ENCODE data around the gene FAM53A. TPM values are rescaled to one million over a fixed set of nuclear protein-coding genes. Genes with fewer than 3 reads are reported as not detected.

FAM53A gene, protein sequence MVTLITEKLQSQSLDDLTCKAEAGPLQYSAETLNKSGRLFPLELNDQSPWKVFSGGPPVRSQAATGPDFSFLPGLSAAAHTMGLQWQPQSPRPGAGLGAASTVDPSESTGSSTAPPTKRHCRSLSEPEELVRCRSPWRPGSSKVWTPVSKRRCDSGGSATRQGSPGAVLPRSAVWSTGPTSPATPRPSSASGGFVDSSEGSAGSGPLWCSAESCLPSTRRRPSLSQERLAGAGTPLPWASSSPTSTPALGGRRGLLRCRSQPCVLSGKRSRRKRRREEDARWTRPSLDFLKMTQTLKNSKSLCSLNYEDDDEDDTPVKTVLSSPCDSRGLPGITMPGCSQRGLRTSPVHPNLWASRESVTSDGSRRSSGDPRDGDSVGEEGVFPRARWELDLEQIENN
- 0.44 to 1.1 TPM (median 1.00 TPM) in 5 replicates for total RNA-seq (2022; extraction: Qiagen RNA extraction)

DNA sequence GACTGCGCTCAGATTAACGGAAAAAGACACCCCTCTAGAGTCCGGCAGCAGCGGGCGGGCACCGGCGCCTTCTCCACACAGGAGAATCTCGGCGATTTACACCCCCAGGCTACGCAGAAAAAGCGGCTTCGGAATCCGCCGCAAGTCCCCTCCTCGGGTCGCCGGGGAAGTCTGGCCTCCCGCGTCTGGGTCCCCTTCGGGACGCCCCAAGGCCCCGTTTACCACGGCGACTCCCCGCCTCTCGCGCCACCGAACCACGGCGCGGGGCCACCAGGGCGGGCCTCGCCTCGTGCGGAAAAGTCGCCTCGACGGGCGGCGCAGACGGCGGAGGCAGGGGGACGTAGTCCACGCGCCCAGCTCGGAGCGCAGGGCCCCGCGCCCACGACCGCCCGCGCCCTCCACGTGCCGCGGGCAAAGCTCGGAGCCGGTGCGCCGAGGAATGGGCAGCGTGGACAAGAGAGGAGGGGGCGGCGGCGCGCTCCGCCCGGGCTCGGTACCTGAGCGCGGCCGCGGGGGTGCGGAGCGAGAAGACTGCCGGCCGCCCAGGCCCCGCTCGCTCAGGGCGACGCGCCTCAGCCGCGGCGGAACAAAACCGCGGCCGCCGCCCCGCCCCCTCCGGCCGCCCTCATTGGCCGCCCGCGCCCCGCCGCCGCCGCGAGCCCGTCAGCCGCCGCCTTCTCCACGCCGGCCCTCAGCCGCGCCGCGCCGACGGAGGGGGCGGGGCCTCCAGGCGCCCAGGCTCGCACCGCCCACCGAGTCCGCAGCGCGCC is at the start of gene FAM53A:
Gene FAM53A, minus strand, starts transcription at position 578 of the 770 bp plus-strand sequence. CDS start 15,572 bp downstream, outside the sequence.

DNA sequence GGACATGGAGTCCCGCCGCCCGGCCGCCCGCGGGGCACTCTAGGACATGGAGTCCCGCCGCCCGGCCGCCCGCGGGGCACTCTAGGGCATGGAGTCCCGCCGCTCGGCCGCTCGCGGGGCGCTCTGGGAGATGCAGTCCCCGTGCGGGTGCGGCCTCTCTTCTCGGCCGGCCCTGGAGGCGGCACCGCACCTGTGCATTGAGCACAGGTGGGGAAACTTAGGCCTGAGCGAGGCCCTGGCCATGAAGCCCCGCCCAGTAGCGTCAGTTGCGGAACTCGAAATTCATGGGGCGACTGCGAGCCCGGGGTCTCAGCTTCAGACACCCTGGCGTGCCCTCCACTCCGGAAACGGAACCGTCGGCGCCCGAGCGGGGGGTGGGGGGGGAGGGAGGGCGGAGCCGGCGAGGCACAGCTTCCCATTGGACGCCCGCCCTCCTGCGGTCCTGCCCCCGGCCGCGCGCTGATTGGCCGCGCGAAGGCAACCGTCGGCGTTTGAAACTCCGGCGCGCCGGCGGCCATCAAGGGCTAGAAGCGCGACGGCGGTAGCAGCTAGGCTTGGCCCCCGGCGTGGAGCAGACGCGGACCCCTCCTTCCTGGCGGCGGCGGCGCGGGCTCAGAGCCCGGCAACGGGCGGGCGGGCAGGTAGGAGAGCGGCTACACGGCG is 37.0 kb upstream of the FAM53A start, which contains the start of the genes TACC3 and TMEM129:
Gene TACC3, plus strand, starts transcription at position 519 of the 663 bp plus-strand sequence. CDS start 1,901 bp downstream, outside the sequence.
Gene TMEM129, minus strand, starts transcription at position 321 of the 663 bp plus-strand sequence. CDS start 486 bp downstream, outside the sequence.

DNA sequence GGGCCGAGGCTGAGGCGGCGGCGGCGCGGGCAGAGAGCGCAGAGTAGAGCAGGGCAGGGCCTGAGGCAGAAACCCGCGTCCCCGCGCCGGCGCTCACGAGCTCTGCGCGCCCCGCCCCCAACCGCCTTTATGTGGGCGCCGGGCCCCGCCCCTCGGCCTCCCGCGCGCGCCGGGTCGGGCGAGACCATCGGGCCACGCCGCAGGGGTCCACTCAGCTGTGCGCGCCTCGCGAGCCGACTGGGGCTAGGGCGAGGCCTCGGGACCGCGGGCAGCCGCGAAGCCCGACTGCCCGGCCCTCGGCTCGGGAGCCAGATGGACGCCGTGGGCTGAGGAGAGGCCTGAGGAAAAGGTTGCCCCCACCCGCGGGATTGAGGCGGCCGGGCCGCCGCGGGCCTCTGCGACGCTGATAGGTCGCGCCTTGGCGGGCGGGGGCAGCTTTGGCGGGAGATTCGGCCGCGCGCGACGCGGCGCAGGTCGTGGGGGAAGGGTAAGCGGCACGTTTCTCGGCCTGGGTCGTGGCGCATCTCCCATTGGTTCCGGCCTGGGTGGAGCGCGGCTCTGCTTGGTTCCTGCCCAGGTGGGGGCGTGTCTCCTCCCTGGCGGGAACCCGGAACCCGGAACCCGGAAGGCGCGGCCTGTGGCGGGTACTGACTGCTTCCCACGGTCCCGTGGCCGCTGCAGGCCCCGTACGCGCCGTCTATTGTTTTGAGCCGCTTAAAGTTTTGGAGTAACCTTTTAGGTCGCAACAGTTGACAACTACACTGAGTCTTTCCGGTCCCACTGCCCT is 28.3 kb upstream of the FAM53A start, which contains the start of gene SLBP:
Gene SLBP, minus strand, starts transcription at position 104 of the 787 bp plus-strand sequence. CDS start 131 bp downstream, outside the sequence.

Other genes with a start within 250 kb of the FAM53A start
- gene SLBP, start 28.0 kb upstream of the FAM53A start, total RNA-seq (2022; extraction: Qiagen RNA extraction): 68.3 to 97.7 TPM (median 68.4 TPM) in 5 replicates
- 17.2 to 27.6 TPM (median 26.5 TPM) in 5 replicates for gene TMEM129, start 37.0 kb upstream of the FAM53A start, total RNA-seq (2022; extraction: Qiagen RNA extraction)
- gene TACC3, start 37.2 kb upstream of the FAM53A start, total RNA-seq (2022; extraction: Qiagen RNA extraction): 79.1 to 90.7 TPM (median 82.3 TPM) in 5 replicates
- gene FGFR3, start 109.0 kb upstream of the FAM53A start, total RNA-seq (2022; extraction: Qiagen RNA extraction): 1.2 to 2.7 TPM (median 2.1 TPM) in 5 replicates
- gene LETM1, start 171.8 kb upstream of the FAM53A start, total RNA-seq (2022; extraction: Qiagen RNA extraction): 25.7 to 29.5 TPM (median 27.6 TPM) in 5 replicates
- gene NSD2, start 187.1 kb upstream of the FAM53A start, total RNA-seq (2022; extraction: Qiagen RNA extraction): 36.0 to 44.4 TPM (median 41.4 TPM) in 5 replicates